ENCODE measurements around the gene CAPN10. TPM values are rescaled to one million over a fixed set of nuclear protein-coding genes. Genes with fewer than 3 reads are reported as not detected.

The CAPN10 gene
- total RNA-seq, 1 donor from 2014 or later = 24.9 TPM

GRCh38 chr2:240638512-240639160 is 52.1 kb downstream of the CAPN10 start:
- Histone ChIP-seq H3K4me1 (ENCODE audit: insufficient read depth, low read length) (no peaks in the 10 kb centered on the region), H3K9me3 (ENCODE audit: insufficient read depth, low read depth, low read length) (peaks cover 7% of the 10 kb centered on the region), H3K4me2 (ENCODE audit: low read length) (no peak overlapping the region), H3K9ac (ENCODE audit: low read length) (no peak overlapping the region), H3K27me3 (ENCODE audit: insufficient read depth, low read length) (peaks cover 6% of the 10 kb centered on the region), H3K27ac (ENCODE audit: low read depth, low read length) (no peak overlapping the region), H4K20me1 (ENCODE audit: insufficient read depth, low read length) (no peaks in the 10 kb centered on the region), H3K36me3 (ENCODE audit: insufficient read depth, low read length) (no peaks in the 10 kb centered on the region), H3K79me2 (ENCODE audit: insufficient read depth, low read length) (no peaks in the 10 kb centered on the region), H2AFZ (ENCODE audit: low read depth, low read length) (no peak overlapping the region), H3K4me3 (ENCODE audit: insufficient read depth, low read depth, low read length) (no peak overlapping the region)
- Mint-ChIP-seq H3K4me1 (ENCODE audit: low read depth, unreplicated experiment) (no peaks in the 10 kb centered on the region), H3K36me3 (ENCODE audit: low read depth, unreplicated experiment) (peaks cover 3% of the 10 kb centered on the region), H3K27me3 (ENCODE audit: low read depth, unreplicated experiment) (peaks cover 38% of the 10 kb centered on the region), H3K4me3 (ENCODE audit: unreplicated experiment) (no peak overlapping the region), H3K9me3 (ENCODE audit: unreplicated experiment) (peaks cover 18% of the 10 kb centered on the region), H3K27ac (ENCODE audit: unreplicated experiment) (no peak overlapping the region)
- no peak for FAIRE-seq
- TF ChIP-seq EZH2 (IDR thresholded peaks at IDR 0.05; ENCODE audit: insufficient read depth, low read length) (no peak), CTCF (IDR thresholded peaks at IDR 0.05; ENCODE audit: insufficient read depth, low read depth, low read length) (no peak)
- no peak for DNase-seq (ENCODE audit: low read depth)

DNA sequence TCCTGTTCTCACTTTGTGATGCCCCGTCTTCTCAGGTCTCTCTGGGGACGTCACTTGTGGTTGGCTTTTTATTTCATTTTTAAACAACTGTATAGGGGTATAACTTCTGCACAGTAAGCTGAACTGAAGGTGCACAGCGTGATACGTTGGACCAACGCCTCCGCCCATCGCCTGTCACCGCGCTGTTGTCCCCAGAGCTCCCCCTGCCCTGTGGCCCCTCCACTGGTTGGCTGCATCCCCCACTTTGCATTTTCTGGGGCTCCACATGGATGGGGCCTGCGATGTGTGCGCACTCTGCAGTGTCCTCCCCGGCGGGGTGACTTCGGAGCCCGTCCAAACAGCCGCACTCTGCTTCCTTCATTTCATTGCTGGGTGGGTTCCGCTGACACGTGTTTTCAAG is 53.0 kb downstream of the CAPN10 start:
- TF ChIP-seq CTCF (IDR thresholded peaks at IDR 0.05; ENCODE audit: insufficient read depth, low read depth, low read length) = no peak
- no peak for TF ChIP-seq EZH2 (IDR thresholded peaks at IDR 0.05; ENCODE audit: insufficient read depth, low read length)
- Histone ChIP-seq H3K79me2 (ENCODE audit: insufficient read depth, low read length) (no peaks in the 10 kb centered on the region), H3K27ac (ENCODE audit: low read depth, low read length) (no peak overlapping the region), H2AFZ (ENCODE audit: low read depth, low read length) (no peak overlapping the region), H3K9me3 (ENCODE audit: insufficient read depth, low read depth, low read length) (no peaks in the 10 kb centered on the region), H3K4me3 (ENCODE audit: insufficient read depth, low read depth, low read length) (no peak overlapping the region), H3K4me1 (ENCODE audit: insufficient read depth, low read length) (no peaks in the 10 kb centered on the region), H3K4me2 (ENCODE audit: low read length) (no peak overlapping the region), H4K20me1 (ENCODE audit: insufficient read depth, low read length) (no peaks in the 10 kb centered on the region), H3K9ac (ENCODE audit: low read length) (no peak overlapping the region), H3K36me3 (ENCODE audit: insufficient read depth, low read length) (no peaks in the 10 kb centered on the region), H3K27me3 (ENCODE audit: insufficient read depth, low read length) (peaks cover 8% of the 10 kb centered on the region)
- Mint-ChIP-seq H3K4me3 (ENCODE audit: unreplicated experiment) (no peak overlapping the region), H3K27ac (ENCODE audit: unreplicated experiment) (no peak overlapping the region), H3K27me3 (ENCODE audit: low read depth, unreplicated experiment) (peaks cover 42% of the 10 kb centered on the region), H3K36me3 (ENCODE audit: low read depth, unreplicated experiment) (peaks cover 3% of the 10 kb centered on the region), H3K9me3 (ENCODE audit: unreplicated experiment) (peaks cover 10% of the 10 kb centered on the region), H3K4me1 (ENCODE audit: low read depth, unreplicated experiment) (no peaks in the 10 kb centered on the region)
- DNase-seq (ENCODE audit: low read depth) = no peak
- no peak for FAIRE-seq

DNA sequence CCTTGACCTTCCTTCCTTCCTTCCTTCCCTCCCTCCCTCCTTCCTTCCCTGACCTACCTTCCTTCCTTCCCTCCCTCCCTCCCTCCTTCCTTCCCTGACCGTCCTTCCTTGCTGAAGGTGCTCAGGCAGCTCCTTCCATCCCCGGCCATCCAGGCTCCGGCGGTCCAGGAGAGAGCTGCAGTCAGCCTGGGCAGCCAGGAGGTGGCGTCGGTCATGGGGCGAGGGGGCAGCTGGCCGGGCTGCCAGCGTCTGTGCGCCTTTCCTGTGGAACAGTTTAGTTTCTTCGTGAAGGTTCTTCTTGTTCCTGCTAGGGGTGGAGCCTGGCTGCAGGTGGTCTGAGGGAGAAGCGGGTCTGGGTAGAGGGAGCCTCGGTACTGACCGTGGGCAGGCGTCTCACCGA is 54.4 kb downstream of the CAPN10 start:
- Histone ChIP-seq H2AFZ (ENCODE audit: low read depth, low read length) (no peak overlapping the region), H3K79me2 (ENCODE audit: insufficient read depth, low read length) (no peaks in the 10 kb centered on the region), H3K27ac (ENCODE audit: low read depth, low read length) (no peak overlapping the region), H3K9ac (ENCODE audit: low read length) (no peak overlapping the region), H3K4me1 (ENCODE audit: insufficient read depth, low read length) (no peaks in the 10 kb centered on the region), H3K27me3 (ENCODE audit: insufficient read depth, low read length) (peaks cover 8% of the 10 kb centered on the region), H3K36me3 (ENCODE audit: insufficient read depth, low read length) (no peaks in the 10 kb centered on the region), H3K9me3 (ENCODE audit: insufficient read depth, low read depth, low read length) (no peaks in the 10 kb centered on the region), H3K4me3 (ENCODE audit: insufficient read depth, low read depth, low read length) (no peak overlapping the region), H3K4me2 (ENCODE audit: low read length) (no peak overlapping the region), H4K20me1 (ENCODE audit: insufficient read depth, low read length) (no peaks in the 10 kb centered on the region)
- Mint-ChIP-seq H3K36me3 (ENCODE audit: low read depth, unreplicated experiment) (peaks cover 3% of the 10 kb centered on the region), H3K4me3 (ENCODE audit: unreplicated experiment) (no peak overlapping the region), H3K27me3 (ENCODE audit: low read depth, unreplicated experiment) (peaks cover 44% of the 10 kb centered on the region), H3K4me1 (ENCODE audit: low read depth, unreplicated experiment) (no peaks in the 10 kb centered on the region), H3K27ac (ENCODE audit: unreplicated experiment) (no peak overlapping the region), H3K9me3 (ENCODE audit: unreplicated experiment) (peaks cover 6% of the 10 kb centered on the region)
- DNase-seq (ENCODE audit: low read depth) = no peak
- FAIRE-seq = no peak
- no peak for TF ChIP-seq CTCF (IDR thresholded peaks at IDR 0.05; ENCODE audit: insufficient read depth, low read depth, low read length)
- TF ChIP-seq EZH2 (IDR thresholded peaks at IDR 0.05; ENCODE audit: insufficient read depth, low read length) = no peak
